HG03378 (cell line): ENCODE data around the gene NHEJ1.

Source experiments
- ATAC-seq: cut with Tn5 transposase; IDR thresholded peaks from one replicate; pipeline ENCODE4 v1.9.1; 2021; ENCODE audit warnings: mild to moderate bottlenecking, moderate library complexity; ENCODE audit not compliant: unreplicated experiment

The NHEJ1 gene

DNA sequence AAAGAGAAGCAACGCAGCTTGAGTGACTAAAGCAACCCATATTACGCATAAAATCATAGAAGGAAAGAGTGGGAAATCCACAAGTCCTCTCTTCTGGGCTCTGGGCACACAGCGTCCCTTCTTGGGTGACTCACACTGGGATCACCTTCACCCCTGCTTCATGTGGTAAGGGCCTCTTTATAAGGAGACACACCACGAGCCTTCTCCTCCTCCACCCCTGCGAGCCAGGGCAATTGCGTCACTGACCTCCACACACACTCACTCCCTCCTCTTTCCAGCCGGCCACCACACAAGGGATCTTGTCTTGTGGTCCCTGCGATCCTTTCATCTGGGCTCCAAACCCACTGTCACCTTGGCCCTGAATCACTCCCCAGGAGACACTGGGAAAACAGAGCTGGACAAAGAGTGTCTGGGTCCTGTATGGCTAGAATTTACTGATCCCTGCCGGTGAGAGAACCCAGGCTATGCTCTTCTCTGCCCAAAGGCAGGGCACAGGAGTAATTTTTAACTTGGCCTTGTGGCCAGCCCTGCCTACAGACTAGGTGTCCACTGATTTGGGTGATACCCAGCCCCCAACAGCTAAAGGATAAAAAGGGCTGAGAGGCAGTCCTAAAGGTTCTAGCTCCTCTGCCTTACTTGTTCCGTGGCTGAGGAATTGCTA, 35.3 kb downstream of the NHEJ1 start:
- ATAC-seq: no peak

DNA sequence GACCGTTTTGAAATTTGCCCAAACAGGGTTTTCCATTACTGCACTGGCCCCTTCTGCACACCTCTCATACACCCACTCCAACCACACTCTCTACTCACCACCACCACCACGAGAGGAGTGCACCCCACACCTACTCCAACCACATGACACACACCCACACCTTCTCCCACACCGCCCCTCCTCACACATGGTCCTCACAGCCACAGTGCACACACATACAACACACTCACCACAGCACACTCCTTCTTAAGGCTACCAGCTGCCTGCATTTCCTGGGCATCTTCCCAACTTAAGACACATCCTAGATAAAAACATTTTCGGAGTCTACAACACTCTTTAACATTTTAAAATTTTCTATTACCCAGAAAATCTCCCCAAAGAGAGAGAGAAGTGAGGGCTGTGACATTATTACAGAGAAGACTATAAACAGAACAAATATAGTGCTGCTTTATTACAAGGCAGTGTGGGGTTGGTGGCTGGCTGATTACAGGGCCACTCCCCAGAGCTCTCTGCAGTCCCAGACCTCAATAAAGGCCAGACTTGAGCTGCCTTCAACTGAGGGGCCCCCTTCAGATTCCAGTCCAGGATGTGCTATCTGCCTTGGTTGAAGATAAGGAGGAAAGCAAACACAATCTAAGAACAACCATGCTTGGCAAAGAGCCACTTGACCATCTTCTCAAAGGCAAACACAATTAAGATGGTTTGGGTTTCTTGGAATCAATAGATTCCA, 36.1 kb downstream of the NHEJ1 start:
- no peak for ATAC-seq

DNA sequence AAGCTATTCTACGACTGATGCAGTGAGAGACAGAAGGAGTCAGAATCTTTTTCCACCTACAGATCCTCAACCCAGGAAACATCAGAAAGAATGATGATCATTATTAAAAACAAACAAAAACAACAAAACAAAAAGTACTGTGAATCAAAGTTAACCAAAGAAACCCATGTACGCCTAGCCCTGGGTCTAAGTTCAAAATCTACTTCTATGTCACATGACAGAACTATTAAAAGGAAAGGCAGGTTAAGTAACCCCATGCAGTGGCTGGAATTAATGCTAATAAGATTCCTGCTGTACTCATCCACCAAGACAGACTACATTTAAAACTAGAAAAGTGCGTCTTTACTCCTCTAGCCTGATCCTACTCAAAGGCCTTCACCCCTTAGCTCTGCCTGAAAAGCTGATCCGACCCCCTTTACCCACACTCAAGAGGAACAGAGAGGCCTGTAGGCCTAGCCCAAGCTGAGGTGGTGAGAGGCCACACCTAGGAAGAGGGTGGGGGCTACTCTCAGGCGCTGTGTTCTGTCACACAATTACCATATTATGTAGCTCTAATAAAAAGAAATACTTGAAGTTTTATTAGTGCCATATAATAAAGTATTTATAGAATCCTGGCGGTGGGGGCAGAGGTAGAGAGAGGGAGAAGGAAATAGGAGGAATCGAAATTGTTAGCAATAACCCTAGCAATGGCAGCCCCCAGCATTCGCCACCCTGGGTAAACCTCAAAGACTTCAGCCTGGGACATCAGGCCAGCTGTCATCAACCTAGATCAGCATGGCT, 37.1 kb downstream of the NHEJ1 start:
- no peak for ATAC-seq

DNA sequence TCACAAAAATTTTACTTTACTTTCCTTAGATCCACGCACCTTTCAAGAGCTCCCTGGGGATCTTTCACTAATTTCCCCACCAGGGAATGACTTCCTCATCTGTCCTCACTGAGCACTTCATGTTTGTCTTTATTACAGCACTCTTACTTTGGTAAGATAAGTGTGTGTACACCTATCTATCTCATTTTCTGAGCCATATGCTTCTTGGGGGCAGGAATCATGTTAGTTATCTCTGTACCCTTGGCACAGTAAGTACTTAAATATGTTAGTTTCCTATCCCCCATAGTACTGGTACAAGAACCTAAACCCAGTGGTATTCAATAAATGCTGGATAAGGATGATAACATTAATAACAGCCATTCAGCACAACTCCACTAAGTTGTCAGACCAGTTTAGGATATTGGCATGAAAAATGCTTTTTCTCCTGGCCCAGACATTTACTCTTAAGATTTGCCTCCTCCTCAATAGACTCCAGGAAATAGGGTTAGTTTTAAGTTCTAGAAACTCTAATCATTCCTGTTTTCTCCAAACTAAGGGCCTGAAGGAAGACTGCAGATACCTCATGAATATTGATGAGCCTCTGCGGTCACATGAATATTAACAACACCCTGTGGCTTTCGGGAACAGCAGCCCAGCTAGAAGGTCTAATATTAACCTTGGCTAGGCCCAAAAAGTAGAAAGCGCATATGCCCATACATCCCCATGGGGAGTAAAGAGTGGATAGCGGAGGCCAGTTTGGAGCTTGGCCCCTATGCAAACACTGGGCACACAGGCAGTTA, 38.2 kb downstream of the NHEJ1 start:
- ATAC-seq: no peak

DNA sequence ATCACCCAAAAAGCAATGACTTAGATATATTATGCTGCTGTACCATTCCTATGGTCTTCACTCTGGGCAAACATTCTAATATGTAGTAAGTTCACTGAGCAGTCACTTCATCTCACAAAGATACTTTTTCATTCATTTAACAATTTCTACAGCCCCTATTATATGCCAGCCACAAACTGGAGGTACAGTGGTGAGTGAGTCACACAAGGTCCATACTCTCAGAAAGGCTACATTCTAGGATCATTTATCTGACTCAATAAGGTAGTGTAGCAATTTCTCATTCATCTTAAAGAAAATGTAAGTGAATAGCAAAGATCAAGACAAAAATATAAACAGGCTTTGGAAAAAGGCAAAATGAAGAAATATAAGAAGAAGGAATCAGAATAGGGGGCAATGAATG, 40.5 kb downstream of the NHEJ1 start:
- no peak for ATAC-seq

DNA sequence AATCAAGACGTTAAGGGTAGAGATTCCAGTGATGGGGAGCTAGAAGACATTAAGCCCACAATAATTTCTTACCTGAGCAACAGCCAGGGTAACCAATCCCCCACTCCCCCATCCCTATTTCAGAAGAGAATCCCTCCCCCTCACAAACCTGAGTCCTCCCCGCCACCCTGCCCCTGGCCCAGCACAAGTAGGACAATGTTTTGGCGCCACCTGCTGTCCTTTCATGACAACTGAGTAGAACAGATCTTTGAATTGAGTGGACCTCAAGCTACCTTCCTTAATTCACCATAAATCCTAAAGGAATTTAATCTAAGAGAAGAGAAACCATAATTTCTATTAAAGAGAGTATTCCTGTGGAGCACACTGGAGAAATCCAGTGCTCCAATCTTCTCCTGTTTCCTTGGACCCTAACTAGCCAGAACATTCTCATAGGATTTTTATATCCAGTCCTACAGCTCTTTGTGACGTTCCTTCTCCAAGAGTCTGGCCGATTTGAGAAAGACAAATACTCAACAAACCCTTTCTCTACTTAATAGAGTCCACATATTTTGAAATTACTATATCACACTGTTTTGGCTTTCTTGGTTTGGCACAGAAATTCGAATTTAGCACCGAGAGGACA, 41.1 kb downstream of the NHEJ1 start:
- ATAC-seq: no peak

DNA sequence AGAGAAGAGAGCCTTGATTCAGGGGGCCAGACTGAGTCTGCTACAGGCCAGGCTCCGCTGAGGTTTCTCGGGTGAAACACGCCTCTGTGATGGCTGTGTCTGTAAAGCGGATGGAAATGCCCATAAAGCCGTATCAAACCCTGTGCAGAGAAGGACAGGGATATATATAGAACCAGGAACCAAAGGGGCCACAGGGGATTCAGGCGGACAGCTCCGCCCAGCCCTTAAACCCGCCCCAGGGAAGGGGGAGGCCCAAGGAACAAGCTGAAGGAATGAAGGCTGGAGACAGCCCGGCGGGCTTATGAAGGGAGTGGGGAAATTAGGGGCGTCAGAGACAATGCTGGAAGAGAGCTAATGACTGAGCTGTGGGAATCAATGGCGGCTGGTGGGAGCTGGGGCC, 42.1 kb downstream of the NHEJ1 start:
- ATAC-seq: no peak

DNA sequence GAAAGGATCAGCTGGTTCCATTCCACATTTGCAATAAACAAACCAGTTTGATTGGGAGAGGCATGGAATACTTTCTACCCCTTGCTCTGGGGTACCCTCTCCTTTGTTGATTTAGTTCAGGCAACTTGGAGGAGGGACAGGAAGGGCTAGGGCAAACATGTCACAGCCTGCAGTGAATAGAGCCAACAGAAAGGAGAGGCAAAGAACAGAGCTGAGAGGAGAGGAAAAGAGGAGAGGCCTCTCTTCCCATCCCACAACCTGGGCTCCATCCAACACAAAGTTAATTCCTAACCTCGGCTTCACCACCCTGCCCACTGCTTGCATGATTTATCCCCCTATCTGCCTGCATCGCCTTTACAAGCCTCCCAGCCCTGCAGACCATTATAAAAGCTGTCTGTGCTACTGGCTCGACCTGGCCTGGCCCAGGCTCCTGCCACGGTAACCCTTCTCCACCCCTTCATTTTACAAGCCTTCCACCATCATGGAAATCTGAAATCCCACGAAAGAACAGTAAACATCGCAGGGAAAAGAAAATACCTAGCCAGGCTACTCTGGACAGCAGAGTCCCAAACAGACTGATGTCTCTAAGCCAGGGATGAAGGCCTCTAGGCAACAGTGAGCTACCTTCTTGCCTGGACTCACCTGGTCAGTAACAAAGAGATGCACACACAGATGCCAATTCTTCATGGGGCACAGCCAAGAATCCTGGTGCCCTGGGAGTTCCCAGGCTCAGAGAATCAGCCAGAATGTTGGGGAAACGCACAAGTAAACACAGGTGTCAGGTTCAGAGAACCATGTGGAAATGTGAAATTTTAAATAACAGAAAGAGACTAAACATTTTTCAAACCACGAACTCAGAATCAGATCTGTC, 43.6 kb downstream of the NHEJ1 start:
- ATAC-seq: no peak

DNA sequence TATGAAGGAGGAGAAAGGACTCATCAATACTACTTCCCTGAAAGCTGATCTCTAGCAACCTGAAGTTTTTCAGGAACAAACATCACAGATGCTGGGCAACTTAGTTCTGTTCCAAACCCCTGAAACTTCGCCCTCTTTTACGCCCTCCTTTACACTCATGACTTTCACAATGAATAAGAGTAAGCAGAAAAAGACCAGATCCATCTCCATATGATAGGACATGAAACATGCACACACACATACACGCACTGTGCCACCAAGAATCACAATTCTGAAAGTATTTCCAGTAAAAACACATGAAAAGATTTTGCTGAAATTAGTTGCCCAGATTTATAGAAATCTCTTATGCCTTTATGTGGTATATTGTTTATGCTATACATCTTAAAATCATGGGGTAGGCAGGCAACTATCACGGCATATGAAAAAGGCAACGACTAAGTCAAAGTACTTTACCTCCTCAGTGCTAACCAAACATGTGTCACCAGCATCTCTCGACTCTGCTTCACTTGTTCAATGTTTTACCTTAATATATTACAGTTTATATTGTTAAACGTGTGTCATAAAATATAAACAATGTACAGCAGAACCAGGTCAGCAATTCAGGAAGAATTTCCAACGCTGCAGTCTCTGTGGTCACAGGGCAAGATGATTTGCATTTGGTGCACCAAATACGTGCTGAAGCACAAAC, 47.8 kb downstream of the NHEJ1 start:
- ATAC-seq: no peak

DNA sequence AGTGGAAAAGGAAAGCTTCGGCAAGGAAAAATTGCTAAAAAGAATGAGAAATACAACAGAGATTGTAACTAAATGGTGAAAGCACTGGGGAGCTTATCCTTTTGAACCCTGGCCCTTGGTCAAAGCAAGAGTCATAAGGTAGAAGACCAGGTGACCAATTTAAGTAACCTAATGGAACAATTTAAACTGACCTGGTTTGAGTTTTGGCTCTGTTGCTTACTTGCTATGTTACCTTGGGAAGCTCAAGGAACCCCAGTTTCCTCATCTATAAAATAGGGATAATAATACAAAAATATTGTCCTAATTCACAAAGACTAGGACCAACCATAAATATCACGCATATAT, 48.6 kb downstream of the NHEJ1 start:
- no peak for ATAC-seq

DNA sequence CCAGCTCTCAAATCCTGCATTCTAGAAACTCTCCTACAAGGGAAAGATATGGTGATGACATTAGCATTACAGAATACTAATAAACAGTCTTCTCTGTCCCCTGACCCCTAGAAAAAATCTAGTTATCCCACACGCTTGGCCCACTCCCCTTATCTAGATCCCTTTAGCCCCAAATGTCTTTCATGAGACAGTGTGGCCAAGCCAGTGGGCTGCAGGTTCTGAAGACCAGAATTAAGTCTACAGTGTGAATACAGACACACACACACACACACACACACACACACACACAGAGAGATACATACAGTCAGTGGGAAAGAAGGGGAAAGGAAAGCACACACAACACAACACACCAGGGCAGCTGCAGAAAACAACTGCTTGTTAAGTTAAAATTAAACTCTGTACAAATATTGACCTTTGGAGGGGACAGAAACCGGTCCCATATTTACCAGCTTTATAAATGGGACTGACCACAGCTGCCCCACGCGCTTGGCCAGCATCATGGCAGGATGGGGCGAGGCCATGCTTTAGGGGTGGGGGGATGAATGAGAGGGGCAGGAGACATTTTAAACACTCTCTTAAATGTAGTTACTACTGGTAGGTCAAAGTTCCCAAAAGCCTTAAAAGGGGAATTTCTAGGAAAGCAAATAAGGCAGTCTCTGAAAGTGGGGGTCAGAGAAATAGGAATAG, 49.1 kb downstream of the NHEJ1 start:
- no peak for ATAC-seq

DNA sequence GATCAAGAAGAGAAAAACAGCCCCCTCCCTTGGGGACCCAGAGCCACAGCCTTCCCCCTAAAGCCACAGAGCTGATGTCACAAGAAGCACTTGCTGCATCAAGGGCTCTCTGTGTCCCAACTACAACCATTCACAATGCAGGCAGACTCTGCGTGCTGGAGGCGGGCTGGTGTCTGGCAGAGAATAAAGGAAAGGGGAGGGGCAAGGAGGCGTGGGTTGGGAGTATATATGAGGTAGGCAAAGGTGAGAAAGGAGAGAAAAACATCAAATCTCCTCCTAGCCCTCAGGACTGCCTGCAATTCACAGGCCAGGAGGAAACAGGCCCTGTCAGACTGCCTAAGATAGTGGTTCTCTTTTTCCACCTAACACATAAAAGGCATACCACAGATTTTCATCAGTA, 51.1 kb downstream of the NHEJ1 start:
- ATAC-seq: no peak

DNA sequence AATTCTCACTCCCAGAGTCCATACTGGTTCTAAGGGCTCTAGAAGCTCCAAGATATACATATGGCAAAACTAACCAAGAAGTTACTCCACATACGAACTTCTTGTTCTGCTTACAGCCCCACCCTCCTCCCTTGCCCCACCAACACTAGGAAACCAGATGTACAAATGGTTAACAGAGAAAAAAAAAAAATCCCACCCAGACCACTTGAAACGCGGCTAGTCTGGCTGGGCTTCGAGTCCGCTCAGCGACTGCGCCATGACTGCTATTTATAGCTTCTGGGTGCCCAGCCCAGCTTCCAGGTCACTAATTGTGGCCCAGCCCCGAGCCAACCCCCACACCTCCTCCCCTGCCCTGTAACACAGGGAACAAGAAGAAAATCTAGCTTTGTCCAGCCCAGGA, 52.9 kb downstream of the NHEJ1 start:
- ATAC-seq: no peak

DNA sequence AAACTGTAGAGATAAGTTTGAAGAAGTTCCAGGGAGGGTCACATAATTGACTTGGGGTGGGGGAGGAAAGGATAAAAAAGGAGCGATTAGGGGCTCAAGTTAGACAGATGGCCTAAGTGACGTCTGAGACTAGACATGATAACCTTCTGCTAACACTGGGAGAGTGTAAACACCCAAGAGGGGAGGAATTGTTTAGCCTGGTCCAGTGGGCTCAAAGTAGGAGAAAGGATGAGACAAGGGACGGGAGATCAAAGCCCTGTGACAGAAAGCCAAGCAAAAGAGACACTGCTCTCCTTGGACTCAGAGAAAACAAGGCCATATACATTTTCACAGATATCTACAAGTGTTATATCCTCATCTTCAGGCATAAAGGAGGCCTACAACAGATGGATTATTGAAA, 54.4 kb downstream of the NHEJ1 start:
- ATAC-seq: no peak

DNA sequence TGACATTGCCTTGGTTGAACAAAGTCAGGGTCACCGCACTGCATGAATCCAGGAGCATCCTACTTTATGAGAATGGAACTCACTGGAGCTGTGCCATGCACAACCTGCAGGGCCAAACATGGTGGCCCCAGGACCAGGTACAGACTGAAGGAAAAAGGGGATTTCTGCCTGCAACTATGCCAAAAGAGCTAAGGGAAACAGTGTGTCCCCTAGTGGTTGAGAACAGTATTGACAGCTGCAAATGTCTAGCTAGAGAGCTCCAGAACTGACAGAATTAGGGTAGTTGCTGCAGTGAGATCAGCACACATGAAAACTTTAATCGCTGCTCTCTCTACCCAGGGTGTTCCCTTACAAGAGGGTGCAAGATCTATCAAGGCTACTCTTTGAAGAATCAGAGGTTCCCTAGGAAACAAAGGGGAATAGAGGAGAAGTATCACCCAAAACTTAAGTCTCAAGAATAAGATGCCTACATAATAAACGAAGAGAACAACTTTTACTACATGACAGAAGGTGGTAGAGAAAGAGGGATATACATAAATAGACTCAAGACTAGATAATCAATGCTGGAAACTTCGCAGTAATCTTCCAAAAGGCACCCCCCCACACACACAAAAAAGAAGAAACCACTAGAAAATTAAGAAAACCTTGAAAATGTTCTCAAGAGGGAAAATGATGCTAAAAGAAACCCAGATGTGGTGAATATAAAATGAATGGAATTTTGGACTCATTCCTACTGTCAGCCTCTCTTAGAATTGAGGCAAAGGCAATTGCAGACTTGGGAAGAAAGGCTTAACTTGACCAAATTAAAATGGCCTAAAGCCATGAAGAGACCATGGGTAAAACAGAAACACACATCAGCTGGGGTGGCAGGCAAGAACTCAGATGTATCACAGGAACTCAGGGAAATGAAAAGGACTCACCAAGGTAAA, 56.2 kb downstream of the NHEJ1 start:
- peak; percentile 51 for ATAC-seq

DNA sequence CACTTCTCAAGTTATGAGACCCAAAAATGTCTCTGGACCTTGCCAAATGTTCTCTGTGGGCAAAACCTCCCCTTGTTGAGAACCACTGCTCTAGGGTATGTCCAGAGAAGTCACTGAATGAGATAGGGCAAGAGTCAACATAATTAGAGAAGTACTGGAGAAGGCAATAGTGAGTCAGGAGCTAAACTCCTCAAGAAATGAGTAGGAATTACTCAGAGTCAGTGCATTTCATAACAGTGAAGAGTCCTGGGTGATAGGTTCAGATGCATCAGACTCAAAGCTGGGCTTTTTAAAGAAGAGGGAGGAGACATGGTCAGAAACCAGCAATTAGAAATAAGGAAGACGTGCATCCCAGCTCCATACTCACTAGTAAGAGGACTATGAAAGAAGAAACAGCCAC, 61.3 kb downstream of the NHEJ1 start:
- no peak for ATAC-seq

DNA sequence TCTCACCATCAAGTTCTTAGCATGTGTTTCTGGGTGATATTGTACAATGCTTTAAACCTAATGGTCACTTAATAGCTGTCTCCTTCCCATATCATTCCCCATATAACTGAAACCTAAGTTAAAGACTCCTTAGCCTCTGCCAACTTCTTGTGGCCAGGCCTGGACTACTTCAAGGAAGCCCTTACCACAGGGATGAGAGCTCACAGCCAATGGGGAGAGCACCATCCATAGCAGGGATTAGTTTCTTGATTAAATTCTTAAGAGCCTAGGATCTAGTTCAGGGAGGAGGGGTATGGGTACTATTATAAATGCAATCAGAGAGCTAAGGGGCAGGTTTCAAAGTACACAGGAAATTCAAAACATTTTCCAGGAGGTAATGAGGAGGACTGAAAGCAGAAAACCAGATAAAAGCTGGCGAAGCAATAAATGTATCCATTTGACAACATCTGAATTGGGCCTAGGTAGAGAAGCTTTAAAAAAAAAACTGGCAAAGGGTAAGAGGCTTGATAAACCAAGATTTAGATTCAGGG, 65.1 kb downstream of the NHEJ1 start:
- no peak for ATAC-seq

DNA sequence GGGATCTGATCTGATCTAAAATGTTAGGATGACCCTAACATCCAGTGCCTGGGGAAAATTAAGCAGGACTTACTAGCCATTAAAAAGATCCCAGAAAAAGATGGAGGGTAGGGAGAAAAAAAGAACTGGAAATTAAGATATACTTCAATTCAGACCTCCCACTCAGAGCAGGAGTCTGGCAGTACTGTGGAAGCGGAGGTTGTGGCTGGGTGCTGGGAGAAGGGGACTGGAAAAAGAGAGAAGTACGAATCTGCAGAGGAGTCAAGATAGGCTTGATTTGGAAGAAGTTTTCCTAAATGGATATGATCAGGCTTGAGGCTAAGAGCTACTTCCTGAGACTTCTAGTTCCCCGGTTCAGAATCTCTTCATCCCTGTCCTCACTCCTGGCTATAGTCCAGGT, 66.4 kb downstream of the NHEJ1 start:
- ATAC-seq: no peak
